Small intestine (tissue), 7 donors: ENCODE measurements around the gene RADIL. TPM values are rescaled to one million over a fixed set of nuclear protein-coding genes. Genes with fewer than 3 reads are reported as not detected.

ENCODE experiments used
- DNase-seq, 2 donors: peaks; one replicate each; pipeline versions ENCODE4 v3.0.0 to v3.0.0-alpha.2; 2013
- FAIRE-seq: peaks from 2 replicates; lab custom pipeline; 2012; peaks lifted over from hg19 to GRCh38; lab: Jason Lieb, UNC
- H3K27ac ChIP-seq, 3 donors: one replicate each; pipeline ENCODE4 v1.5.1; 2013; ENCODE audit warnings: low read length in 2 of 3, mild to moderate bottlenecking in 2 of 3, control low read depth in 1 of 3, inconsistent platforms in 1 of 3, low read depth in 1 of 3, moderate library complexity in 1 of 3
- H3K27me3 ChIP-seq, 3 donors: one replicate each; pipeline ENCODE4 v1.6.1; 2013; ENCODE audit warnings: low read length in 3 of 3, inconsistent platforms in 1 of 3; ENCODE audit not compliant: control insufficient read depth in 3 of 3, insufficient read depth in 3 of 3
- H3K36me3 ChIP-seq, 3 donors: one replicate each; pipeline ENCODE4 v1.6.1; 2013; ENCODE audit warnings: low read length in 3 of 3, inconsistent platforms in 1 of 3, low read depth in 1 of 3, mild to moderate bottlenecking in 1 of 3, moderate library complexity in 1 of 3; ENCODE audit not compliant: control insufficient read depth in 3 of 3, insufficient read depth in 2 of 3
- H3K4me1 ChIP-seq, 3 donors: one replicate each; pipeline ENCODE4 v1.6.1; 2013; ENCODE audit warnings: low read length in 2 of 3, inconsistent platforms in 1 of 3, low read depth in 1 of 3, mild to moderate bottlenecking in 1 of 3, moderate library complexity in 1 of 3; ENCODE audit not compliant: control insufficient read depth in 3 of 3, insufficient read depth in 2 of 3
- H3K4me3 ChIP-seq, 3 donors: one replicate each; pipeline ENCODE4 v1.5.1; 2013; ENCODE audit warnings: low read length in 3 of 3, control low read depth in 1 of 3, inconsistent platforms in 1 of 3, low read depth in 1 of 3, mild to moderate bottlenecking in 1 of 3, moderate library complexity in 1 of 3
- H3K9me3 ChIP-seq, 2 donors: one replicate each; pipeline ENCODE4 v1.6.1; 2013; ENCODE audit warnings: low read depth in 1 of 2, low read length in 1 of 2; ENCODE audit not compliant: control insufficient read depth in 2 of 2, insufficient read depth in 1 of 2
- WGBS, 3 donors: extraction: QIAGEN DNeasy Blood & Tissue Kit; methylation state at CpG; one replicate each; pipeline ENCODE4 v1.1.7; 2013; 5-methylcytosine and 5-hydroxymethylcytosine counted together
- polyA plus RNA-seq, 4 donors: library from polyadenylated mRNA; stranded (reverse) in 3 of 4; unstranded in 1 of 4; fragments of 200-250 nt in 3 of 4; fragments of 120-200 nt in 1 of 4; gene quantifications; one replicate each; pipeline versions ENCODE4 v1.2.1 to v1.2.3, GENCODE V29; 2013
- donor health status: healthy with polysubstance abuse.
- donor health status: control.
- donor health status: control.
- donor health status: Bipolar disorder and iron deficiency.
- donor health status: healthy.

RADIL gene
- polyA plus RNA-seq, 4 donors = 0.18 to 3.2 (median 1.6) TPM; not detected in 1

DNA sequence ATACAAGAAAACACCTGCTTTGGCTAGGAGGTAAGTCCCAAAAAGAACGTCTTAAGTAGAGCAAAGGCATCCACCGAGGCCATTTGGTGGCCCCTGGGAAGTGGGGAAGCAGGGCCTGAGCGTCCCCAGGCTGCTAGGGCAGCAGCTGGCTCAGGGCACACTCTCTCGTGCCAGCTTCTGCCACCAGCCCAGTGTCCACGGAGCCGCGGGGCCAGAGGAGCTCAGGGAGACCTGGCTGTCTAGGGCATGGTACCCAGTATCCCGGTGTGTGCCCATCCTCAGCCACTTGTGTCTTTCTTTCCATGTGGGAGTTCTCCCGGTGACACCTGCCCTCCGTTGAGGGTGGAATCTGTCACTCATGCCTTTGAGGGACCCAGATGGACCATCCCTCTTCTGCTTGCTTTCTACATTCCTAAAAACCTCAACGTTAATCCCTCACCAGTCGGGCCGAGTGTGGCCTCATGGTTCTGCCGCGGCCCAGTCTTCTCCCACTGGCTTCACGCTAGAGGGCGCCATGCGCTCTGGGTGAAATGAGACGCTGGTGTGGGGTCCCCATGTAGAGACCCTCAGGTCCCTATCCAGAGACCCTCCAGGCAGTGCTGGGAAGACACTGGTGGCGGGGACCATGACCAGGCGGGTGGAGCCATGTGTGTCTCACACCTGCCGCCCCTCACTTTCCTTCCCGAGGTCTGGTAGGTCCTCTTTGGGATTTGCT lies 117.6 kb downstream of the RADIL start:
- H3K4me3 ChIP-seq = no peak overlapping the region
- DNase-seq (no peak), FAIRE-seq (no peak)
- H3K36me3 ChIP-seq = peaks cover 7 to 78% (median 13%) of the 10 kb centered on the region in 3 donors
- no peaks in the 10 kb centered on the region for H3K27me3 ChIP-seq
- WGBS, 3 donors = 88 to 94% (median 90%) methylated on average over 23 of the region's 23 CpGs
- H3K27ac ChIP-seq = peak overlapping the region in 1 of 3 donors; percentile 50
- no peaks in the 10 kb centered on the region for H3K9me3 ChIP-seq
- no peaks in the 10 kb centered on the region for H3K4me1 ChIP-seq

GRCh38 chr7:4764402-4765007 lies 119.0 kb downstream of the RADIL start:
- 92 to 94% (median 94%) methylated on average over 35 of the region's 35 CpGs for WGBS, 3 donors
- FAIRE-seq (no peak), DNase-seq (no peak)
- H3K4me1 ChIP-seq = no peaks in the 10 kb centered on the region
- H3K4me3 ChIP-seq = no peak overlapping the region
- H3K9me3 ChIP-seq = no peaks in the 10 kb centered on the region
- H3K36me3 ChIP-seq = peaks cover 7 to 90% (median 13%) of the 10 kb centered on the region in 3 donors
- no peaks in the 10 kb centered on the region for H3K27me3 ChIP-seq
- no peak overlapping the region for H3K27ac ChIP-seq

GRCh38 chr7:4763794-4764185 lies 119.7 kb downstream of the RADIL start:
- H3K36me3 ChIP-seq = peaks cover 7 to 93% (median 13%) of the 10 kb centered on the region in 3 donors
- H3K27ac ChIP-seq = no peak overlapping the region
- DNase-seq (no peak), FAIRE-seq (no peak)
- H3K4me1 ChIP-seq = no peaks in the 10 kb centered on the region
- H3K4me3 ChIP-seq = no peak overlapping the region
- H3K27me3 ChIP-seq = no peaks in the 10 kb centered on the region
- WGBS, 3 donors = 97 to 98% (median 98%) methylated on average over 21 of the region's 21 CpGs
- H3K9me3 ChIP-seq = no peaks in the 10 kb centered on the region

DNA sequence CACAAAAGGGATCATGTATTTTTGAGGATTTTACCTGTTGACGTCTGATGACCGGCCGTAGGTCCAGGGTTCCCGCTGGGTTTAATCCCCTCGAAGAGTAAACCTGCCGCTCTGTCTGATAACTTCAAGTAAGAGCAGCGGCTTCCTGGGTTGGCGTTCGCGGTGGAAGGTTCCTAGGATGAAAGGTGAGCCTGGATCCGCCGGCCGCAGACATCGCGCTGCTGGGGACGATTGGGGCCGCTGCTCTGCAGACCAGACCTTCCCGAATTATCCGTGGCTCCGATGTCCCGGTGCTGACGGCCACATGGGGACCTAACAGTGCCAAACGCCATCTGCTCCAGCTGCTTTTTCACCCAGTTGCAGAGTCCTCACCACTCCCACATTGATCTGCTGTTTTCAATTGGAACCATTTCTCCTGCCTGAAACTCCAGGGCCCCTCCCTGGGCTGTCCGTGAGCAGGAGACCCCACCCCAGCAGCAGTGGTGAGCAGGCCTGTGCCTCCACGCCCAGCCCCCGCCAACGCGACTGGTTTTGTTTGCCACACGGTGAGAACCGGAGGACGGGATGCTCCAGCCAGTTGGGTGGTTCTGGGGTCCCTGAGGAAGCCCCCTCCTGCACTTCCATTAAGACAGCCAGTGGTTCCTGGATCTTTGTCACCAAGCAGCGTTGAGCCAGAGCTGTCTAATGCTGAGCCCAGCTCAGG lies 120.3 kb downstream of the RADIL start:
- H3K4me3 ChIP-seq = no peak overlapping the region
- no peaks in the 10 kb centered on the region for H3K9me3 ChIP-seq
- no peak overlapping the region for H3K27ac ChIP-seq
- FAIRE-seq = no peak
- peaks cover 10 to 93% (median 13%) of the 10 kb centered on the region in 3 donors for H3K36me3 ChIP-seq
- WGBS, 3 donors = 95% methylated on average over 32 of the region's 32 CpGs
- no peak for DNase-seq
- H3K4me1 ChIP-seq = no peaks in the 10 kb centered on the region
- no peaks in the 10 kb centered on the region for H3K27me3 ChIP-seq

GRCh38 chr7:4762121-4763055 lies 121.1 kb downstream of the RADIL start:
- Histone ChIP-seq H3K4me3 (no peak overlapping the region), H3K4me1 (no peaks in the 10 kb centered on the region), H3K36me3 (peaks cover 10 to 97% (median 19%) of the 10 kb centered on the region in 3 donors), H3K27ac (no peak overlapping the region), H3K9me3 (no peaks in the 10 kb centered on the region), H3K27me3 (no peaks in the 10 kb centered on the region)
- 93 to 96% (median 94%) methylated on average over 51 to 54 of the region's 54 CpGs for WGBS, 3 donors
- FAIRE-seq = no peak
- no peak for DNase-seq

GRCh38 chr7:4760952-4761351 lies 122.6 kb downstream of the RADIL start:
- Histone ChIP-seq H3K9me3 (no peaks in the 10 kb centered on the region), H3K36me3 (peaks cover 12 to 98% (median 21%) of the 10 kb centered on the region in 3 donors), H3K27ac (no peak overlapping the region), H3K4me3 (no peak overlapping the region), H3K4me1 (no peaks in the 10 kb centered on the region), H3K27me3 (no peaks in the 10 kb centered on the region)
- 94 to 97% (median 97%) methylated on average over 26 of the region's 26 CpGs for WGBS, 3 donors
- FAIRE-seq (no peak), DNase-seq (no peak)

DNA sequence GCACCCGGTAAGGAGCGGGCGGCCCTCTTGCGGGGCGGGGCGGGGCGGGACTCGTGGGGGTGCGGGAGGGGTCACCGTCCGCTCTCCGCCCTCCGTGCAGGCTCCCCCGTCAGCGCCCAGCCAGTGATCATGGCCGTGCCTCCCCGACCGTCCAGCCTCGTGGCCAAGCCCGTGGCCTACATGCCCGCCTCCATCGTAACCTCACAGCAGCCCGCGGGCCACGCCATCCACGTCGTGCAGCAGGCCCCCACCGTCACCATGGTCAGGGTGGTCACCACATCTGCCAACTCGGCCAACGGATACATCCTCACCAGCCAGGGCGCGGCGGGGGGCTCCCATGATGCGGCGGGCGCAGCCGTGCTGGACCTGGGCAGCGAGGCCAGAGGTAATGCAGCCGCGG lies 124.3 kb downstream of the RADIL start:
- DNase-seq (no peak), FAIRE-seq (no peak)
- Histone ChIP-seq H3K27ac (no peak overlapping the region), H3K4me3 (no peak overlapping the region), H3K27me3 (no peaks in the 10 kb centered on the region), H3K4me1 (no peaks in the 10 kb centered on the region), H3K36me3 (peaks cover 17 to 95% (median 24%) of the 10 kb centered on the region in 3 donors), H3K9me3 (no peaks in the 10 kb centered on the region)
- WGBS, 3 donors = 95 to 98% (median 97%) methylated on average over 35 to 40 of the region's 40 CpGs

DNA sequence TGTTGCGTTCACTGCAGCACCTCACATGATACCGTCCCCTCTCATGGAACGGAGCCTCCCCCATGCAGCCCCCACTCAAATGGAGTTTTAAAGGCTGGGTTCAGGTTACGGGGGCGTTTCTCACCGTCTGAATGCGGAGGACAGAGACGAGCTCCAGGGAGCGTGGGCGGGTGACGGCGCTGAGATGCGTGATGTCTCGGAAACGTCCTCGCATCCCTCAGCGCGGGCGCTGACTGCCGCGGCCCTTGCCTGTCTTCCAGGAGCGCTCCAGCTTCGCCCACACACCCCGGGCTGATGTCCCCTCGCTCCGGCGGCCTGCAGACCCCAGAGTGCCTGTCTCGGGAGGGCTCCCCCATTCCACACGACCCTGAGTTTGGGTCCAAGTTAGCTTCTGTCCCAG lies 124.7 kb downstream of the RADIL start:
- peaks cover 17 to 95% (median 24%) of the 10 kb centered on the region in 3 donors for H3K36me3 ChIP-seq
- FAIRE-seq = no peak

More for the DNA sequence above, 124.7 kb downstream of the RADIL start:
- Histone ChIP-seq H3K4me1 (no peaks in the 10 kb centered on the region), H3K9me3 (no peaks in the 10 kb centered on the region), H3K4me3 (no peak overlapping the region), H3K27me3 (no peaks in the 10 kb centered on the region), H3K27ac (no peak overlapping the region)
- WGBS, 3 donors = 96 to 99% (median 96%) methylated on average over 28 to 29 of the region's 29 CpGs
- DNase-seq = no peak
